COR-L47 (cell line): Measurements from ENCODE around the gene ZNF587.
"Not testable (repeated sequence)": the region's sequence is repeated elsewhere in the genome, so short reads cannot be mapped to it uniquely, and the experiment has no call there.

Source experiments
- DNase-seq: peaks from one replicate; lab custom pipeline; 2025; lab: John Stamatoyannopoulos, UW

Gene ZNF587

GRCh38 chr19:57849666-57850473, at the start of gene ZNF587:
Gene ZNF587 (plus strand): TSS chr19:57849859. CDS start chr19:57850039, 180 bp downstream.
- peak; percentile 74 for DNase-seq

GRCh38 chr19:57800696-57801095, 49.0 kb upstream of the ZNF587 start:
- no peak for DNase-seq

- DNase-seq = no peak
Observed at GRCh38 chr19:57802269-57802668, 47.4 kb upstream of the ZNF587 start.

GRCh38 chr19:57803265-57803593, 46.4 kb upstream of the ZNF587 start:
- no peak for DNase-seq

DNA sequence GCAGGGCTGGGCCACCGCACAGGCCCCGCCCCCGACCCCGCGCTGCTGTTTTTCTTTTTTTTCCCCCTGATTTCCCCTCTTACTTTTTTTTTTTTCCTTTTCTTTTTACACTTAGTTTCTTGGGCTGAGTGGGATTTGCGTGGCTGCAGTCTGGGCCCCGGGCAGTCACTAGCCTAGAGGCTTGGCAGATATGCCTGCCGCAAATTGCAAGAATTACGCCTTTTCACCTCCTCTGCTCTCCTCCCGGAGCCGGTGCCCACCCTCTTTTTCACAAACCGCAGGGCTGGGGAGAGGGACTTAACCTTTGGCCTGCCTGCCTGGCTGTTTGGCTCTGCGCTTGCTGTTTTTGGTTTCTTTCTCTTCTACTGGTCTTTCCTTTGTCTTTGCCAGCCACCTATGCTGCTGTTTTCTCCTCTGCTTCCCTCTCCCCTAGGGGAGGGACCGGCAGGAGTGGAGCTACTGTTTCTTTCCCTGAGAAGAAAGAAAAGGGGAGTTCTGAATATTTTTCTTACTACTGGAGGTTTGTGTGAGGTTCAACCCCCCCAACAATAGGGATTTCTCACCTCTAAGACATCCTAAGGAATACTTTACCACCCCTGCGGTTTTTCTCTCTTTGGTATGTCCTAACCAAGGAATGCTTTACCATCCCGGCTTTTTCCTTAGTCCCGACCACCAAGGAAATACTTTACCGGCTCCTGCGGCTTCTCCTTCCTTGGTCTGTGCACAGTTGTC, 45.9 kb upstream of the ZNF587 start:
- no peak for DNase-seq

- no peak for DNase-seq
Observed at GRCh38 chr19:57807541-57807940, 42.1 kb upstream of the ZNF587 start.

DNA sequence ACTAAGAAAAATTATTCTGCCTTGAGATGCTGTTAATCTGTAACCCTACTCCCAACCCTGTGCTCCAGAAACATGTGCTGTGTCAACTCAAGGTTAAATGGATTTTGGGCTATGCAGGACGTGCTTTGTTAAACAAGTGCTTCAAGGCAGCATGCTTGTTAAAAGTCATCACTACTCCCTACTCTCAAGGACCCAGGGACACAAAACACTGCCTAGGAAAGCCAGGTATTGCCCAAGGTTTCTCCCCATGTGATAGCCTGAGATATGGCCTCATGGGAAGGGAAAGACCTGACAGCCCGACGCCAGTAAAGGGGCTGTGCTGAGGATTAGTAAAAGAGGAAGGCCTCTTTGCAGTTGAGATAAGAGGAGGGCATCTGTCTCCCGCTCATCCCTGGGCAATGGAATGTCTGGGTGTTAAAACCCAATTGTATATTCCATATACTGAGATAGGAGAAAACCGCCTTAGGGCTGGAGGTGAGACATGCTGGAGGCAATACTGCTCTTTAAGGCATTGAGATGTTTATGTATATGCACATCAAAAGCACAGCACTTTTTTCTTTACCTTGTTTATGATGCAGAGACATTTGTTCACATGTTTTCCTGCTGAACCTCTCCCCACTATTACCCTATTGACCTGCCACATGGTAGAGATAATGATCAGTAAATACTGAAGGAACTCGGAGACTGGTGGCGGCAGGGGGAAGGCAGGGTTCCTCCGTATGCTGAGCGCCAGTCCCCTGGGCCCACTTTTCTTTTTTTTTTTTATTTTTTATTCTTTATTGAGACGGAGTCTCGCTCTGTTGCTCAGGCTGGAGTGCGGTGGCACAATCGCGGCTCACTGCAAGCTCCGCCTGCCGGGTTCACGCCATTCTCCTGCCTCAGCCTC, 39.0 kb upstream of the ZNF587 start:
- DNase-seq = not testable (repeated sequence)

GRCh38 chr19:57812226-57812625, 37.4 kb upstream of the ZNF587 start:
- DNase-seq = no peak

DNA sequence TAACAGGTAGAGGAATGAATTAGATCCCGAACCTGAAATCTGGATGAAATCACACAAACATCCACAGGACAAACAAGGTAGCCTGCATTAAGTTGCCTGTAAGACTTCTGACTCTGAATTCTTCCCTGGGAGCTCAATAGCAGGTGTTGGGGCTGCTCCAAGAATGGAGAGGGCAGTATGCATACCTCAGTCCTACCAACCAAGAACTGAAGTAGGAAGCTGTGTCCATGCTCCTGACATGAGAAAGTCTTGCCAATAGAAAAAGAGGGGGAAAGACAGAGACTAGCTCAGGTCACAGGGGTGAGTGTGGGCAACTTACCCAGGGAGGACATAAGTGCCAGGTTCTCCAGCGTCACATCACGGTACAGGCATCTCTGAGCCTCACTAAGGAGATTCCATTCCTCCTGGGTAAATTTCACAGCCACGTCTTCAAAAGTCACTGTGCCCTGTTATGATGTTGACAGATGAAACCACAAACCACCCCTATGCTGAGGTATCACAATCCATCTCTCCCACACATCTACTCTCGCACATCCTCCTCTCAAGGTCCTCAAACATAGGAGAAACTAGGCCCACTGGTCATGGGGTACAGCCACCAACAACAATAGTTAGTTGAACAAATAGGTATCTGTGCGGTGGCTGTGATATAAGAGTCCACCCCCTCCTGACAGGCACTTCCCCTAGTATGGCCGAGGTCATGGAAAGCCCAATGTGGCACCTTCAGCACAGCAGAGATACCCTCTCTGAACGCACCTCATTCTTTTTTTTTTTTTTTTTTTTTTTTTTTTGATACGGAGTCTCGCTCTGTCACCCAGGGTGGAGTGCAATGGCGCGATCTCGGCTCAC, 36.5 kb upstream of the ZNF587 start:
- DNase-seq = not testable (repeated sequence)

DNA sequence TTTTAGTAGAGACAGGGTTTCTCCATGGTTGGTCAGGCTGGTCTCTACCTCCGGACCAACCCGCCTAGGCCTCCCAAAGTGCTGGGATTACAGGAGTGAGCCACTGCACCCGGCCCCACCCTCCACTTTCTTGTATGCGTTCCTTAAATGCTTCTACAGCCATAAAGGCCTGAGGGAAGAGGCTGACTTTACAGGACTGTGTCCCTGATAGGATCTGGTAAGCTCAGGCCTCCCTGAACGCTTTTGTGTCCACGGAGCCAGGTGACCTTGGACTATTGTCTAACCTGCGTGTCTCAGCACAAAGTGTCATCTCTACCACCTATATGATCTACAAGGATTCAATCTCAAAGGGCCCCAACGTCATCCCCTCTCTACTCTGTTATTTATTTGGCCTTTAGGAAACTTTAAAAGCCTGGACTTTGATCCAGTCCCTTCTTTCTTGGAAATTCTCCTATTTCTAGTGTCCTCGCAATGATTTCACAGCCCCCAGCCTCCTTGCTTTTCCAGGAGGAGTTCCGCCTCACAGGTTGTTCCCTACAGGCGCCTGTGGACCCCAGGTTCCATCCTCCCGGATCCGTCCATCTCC, 35.6 kb upstream of the ZNF587 start:
- no peak for DNase-seq

- DNase-seq = peak; percentile 88
Observed at GRCh38 chr19:57814505-57815246, 35.0 kb upstream of the ZNF587 start, which contains the start of gene ZNF552. Gene ZNF552 (minus strand): TSS chr19:57814913. CDS start chr19:57814743, 170 bp downstream.

- no peak for DNase-seq
Observed at GRCh38 chr19:57815247-57816075, 34.2 kb upstream of the ZNF587 start.

GRCh38 chr19:57816652-57817051, 33.0 kb upstream of the ZNF587 start:
- DNase-seq = no peak

GRCh38 chr19:57817976-57818375, 31.7 kb upstream of the ZNF587 start:
- no peak for DNase-seq

- no peak for DNase-seq
Observed at GRCh38 chr19:57818378-57818777, 31.3 kb upstream of the ZNF587 start.

- DNase-seq = peak; percentile 88
Observed at GRCh38 chr19:57819475-57820148, 30.0 kb upstream of the ZNF587 start.

- no peak for DNase-seq
Observed at GRCh38 chr19:57820599-57820998, 29.1 kb upstream of the ZNF587 start.

- DNase-seq = not testable (repeated sequence)
Observed at GRCh38 chr19:57821095-57821494, 28.6 kb upstream of the ZNF587 start.

- not testable (repeated sequence) for DNase-seq
Observed at GRCh38 chr19:57821501-57821900, 28.2 kb upstream of the ZNF587 start.
